HCEC 1CT (cell line): ENCODE results near the gene CYP4B1.
"Not testable (repeated sequence)": the region's sequence is repeated elsewhere in the genome, so short reads cannot be mapped to it uniquely, and the experiment has no call there.

Source experiments
- DNase-seq: peaks from one replicate; pipeline ENCODE4 v3.0.0-alpha.2; 2017

CYP4B1 gene

DNA sequence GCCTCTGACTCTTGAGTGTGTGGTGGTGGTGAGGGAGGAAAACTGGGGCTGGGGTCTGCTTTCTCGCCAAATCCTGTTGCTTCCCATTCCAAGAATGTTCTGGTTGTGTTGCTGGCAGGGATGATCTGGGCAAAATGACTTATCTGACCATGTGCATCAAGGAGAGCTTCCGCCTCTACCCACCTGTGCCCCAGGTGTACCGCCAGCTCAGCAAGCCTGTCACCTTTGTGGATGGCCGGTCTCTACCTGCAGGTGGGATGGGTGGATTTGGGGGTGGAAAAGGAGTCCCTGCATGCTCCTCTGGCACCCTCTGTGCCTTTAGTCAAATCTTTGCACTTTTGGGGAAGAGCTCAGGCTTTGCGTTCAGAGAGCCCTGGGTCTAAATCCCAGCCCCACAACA is 18.1 kb downstream of the CYP4B1 start:
- no peak for DNase-seq

GRCh38 chr1:46817814-46818213 is 19.0 kb downstream of the CYP4B1 start:
- no peak for DNase-seq

- no peak for DNase-seq
These were observed 19.7 kb downstream of the CYP4B1 start for GRCh38 chr1:46818591-46818990.

- DNase-seq: no peak
These were observed 20.5 kb downstream of the CYP4B1 start for GRCh38 chr1:46819335-46819734.

DNA sequence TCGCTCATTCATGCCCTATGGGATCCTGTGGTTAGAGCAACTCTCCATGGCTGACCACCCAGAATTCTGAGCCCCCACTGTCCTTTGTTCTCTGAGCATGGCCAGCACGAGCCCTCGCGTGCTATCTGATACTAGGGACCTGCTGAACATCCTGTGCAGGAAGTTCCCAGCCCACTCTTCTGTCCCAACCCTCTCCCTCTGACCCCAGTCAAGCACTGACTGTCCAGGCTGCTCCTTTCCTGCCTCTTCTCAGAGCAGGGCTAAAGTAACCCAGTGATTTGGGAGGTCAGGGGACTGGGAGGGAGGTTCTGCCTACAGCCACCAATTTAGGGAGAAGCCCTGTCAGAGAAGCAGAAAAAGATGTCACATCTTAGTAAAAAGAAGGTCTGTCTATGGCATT is 21.2 kb downstream of the CYP4B1 start:
- DNase-seq: no peak

GRCh38 chr1:46820560-46821060 is 21.8 kb downstream of the CYP4B1 start:
- no peak for DNase-seq

DNA sequence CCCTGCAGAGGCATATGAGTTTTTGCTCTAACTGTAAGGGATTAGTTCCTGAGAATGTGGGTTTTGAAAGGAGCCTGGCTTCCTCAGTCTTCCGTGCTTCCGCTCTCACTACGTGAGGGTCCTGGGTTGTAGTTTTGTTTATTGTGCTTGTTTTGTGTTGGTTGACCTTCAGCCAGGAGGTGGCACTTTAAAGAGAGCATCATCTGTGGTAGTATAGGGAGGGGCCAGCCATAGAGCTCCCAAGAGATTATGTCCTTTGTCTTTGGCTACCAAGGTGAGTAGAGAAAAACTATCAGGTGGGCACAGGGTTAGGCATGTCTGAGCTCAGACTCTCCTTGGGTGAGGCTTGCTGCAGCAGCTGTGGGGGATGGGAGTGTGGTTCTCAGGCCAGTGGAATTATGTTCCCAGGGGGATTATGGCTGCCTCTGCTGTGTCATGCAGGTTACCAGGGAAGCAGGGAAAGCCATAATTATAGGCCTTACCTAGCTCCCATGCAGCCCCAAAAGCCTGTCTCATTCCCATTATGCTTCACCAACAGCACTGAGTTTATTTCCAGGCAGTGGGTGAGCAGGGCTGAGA is 23.5 kb downstream of the CYP4B1 start:
- no peak for DNase-seq

- no peak for DNase-seq
These were observed 24.3 kb downstream of the CYP4B1 start for GRCh38 chr1:46823151-46823550.

DNA sequence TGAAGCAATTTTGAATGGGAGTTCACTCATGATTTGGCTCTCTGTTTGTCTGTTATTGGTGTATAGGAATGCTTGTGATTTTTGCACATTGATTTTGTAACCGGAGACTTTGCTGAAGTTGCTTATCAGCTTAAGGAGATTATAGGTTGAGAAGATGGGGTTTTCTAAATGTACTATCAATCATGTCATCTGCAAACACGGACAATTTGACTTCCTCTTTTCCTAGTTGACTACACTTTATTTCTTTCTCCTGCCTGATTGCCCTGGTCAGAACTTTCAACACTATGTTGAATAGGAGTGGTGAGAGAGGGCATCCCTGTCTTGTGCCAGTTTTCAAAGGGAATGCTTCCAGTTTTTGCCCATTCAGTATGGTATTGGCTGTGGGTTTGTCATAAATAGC is 28.0 kb downstream of the CYP4B1 start:
- DNase-seq: not testable (repeated sequence)

- no peak for DNase-seq
These were observed 31.9 kb downstream of the CYP4B1 start for GRCh38 chr1:46830665-46831322.

DNA sequence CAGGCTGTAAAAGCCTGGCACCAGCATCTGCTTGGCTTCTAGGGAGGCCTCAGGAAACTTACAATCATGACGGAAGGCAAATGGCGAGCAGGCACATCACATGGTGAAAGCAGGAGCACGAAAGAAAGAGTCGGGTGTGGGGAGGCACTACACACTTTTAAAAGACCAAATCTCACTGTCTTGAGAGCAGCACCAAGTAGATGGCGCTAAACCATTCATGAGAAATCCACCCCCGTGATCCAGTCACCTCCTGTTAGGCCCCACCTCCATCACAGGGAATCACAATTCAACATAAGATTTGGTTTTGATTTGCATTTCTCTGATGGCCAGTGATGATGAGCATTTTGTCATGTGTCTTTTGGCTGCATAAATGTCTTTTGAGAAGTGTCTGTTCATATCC is 36.6 kb downstream of the CYP4B1 start:
- DNase-seq: not testable (repeated sequence)

GRCh38 chr1:46846386-46846785 is 47.5 kb downstream of the CYP4B1 start:
- DNase-seq: not testable (repeated sequence)

DNA sequence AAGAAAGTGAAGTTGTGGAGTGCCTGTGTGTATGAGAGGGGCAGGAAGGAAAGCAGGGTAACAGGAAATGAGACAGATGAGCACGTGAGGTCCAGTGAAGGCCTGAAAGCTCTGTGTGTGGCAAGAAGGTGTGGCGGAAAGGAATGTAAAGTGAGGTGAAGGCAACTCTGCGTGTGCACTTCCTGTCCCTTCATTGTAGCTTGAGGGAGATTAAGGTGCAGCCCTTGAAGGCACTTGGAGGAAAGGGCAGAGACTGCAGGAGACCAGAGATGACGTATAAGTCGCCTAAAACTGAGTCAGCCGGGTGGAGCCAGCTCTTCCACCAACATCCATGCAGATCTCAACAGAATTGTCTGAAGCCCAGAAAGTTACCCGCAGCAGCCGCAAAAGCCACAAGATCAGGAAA is 58.8 kb downstream of the CYP4B1 start:
- not testable (repeated sequence) for DNase-seq

GRCh38 chr1:46862348-46862747 is 63.5 kb downstream of the CYP4B1 start:
- DNase-seq: no peak
